ENCODE measurements around the gene SRD5A1. TPM values are rescaled to one million over a fixed set of nuclear protein-coding genes. Genes with fewer than 3 reads are reported as not detected.

SRD5A1 gene
- total RNA-seq, 4 donors from 2014 or later = 9.0 to 79.8 (median 17.0) TPM

DNA sequence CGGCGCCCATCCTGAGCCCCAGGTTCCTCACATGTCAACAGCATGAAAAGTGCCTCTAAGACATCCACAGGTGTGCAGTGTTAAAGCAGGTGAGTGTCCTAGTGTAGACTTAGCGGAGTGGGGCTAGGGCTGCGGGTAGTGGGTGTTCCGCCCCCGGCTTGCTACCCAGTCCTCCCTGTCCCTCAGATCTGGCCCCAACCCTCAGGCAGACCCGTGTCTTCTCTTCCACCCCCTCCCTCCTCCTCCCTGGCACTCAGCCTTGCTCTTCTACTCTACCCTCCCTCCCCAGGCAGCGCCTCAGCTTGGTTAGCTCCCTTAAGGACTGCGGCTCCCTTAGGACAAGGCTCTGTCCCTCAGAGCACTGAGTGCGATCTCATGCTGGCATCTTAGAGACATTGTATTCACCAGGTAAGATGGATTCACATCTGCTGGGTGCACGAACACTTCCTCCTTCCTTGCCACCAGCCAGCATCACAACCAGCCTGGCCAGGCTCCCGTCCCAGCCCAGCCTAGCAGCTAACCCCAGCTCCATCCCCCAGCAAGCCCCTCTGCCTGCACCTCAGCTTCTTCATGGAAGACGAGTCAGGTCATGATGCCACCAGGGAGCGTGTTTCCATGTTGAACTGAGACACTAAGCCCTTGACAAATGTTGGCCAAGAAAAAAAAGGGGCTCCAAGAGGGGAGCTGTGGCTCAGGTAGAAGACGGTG is 47.1 kb upstream of the SRD5A1 start:
- intact Hi-C loops (cut with DNase I; ENCODE audit: low total_unique reads) = no loop called here
- Histone ChIP-seq H3K4me3 (no peak overlapping the region), H3K27me3 (peaks cover 33% of the 10 kb centered on the region), H3K4me1 (peaks cover 0 to 13% (median 7%) of the 10 kb centered on the region in 4 donors), H3K27ac (no peak overlapping the region), H3K9me3 (no peaks in the 10 kb centered on the region), H3K36me3 (no peaks in the 10 kb centered on the region)
- in situ Hi-C loops (cut with MboI; ENCODE audit: low pct_ligation_motif_present in 1 of 4, low pct_unique_long_range_greater_than_20kb in 1 of 4, low sequenced_read_pairs in 3 of 4) = loop anchor here in 1 of 4 donors (25.0 kb wide), 1 partner anchor 1099 kb away; no protein-coding TSS in a partner anchor
- 60 to 84% methylated on average over 3 to 15 of the region's 15 CpGs for WGBS, 2 donors (ENCODE audit: low coverage in 1 of 2)
- TF ChIP-seq, protein P1, sequence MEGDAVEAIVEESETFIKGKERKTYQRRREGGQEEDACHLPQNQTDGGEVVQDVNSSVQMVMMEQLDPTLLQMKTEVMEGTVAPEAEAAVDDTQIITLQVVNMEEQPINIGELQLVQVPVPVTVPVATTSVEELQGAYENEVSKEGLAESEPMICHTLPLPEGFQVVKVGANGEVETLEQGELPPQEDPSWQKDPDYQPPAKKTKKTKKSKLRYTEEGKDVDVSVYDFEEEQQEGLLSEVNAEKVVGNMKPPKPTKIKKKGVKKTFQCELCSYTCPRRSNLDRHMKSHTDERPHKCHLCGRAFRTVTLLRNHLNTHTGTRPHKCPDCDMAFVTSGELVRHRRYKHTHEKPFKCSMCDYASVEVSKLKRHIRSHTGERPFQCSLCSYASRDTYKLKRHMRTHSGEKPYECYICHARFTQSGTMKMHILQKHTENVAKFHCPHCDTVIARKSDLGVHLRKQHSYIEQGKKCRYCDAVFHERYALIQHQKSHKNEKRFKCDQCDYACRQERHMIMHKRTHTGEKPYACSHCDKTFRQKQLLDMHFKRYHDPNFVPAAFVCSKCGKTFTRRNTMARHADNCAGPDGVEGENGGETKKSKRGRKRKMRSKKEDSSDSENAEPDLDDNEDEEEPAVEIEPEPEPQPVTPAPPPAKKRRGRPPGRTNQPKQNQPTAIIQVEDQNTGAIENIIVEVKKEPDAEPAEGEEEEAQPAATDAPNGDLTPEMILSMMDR (IDR thresholded peaks at IDR 0.05) = no peak
- TF ChIP-seq POLR2A (IDR thresholded peaks at IDR 0.05) = no peak
- TF ChIP-seq EP300 (IDR thresholded peaks at IDR 0.05; ENCODE audit: low read depth) = no peak
- TF ChIP-seq POLR2AphosphoS5 (IDR thresholded peaks at IDR 0.05) = no peak
- no peak for DNase-seq

DNA sequence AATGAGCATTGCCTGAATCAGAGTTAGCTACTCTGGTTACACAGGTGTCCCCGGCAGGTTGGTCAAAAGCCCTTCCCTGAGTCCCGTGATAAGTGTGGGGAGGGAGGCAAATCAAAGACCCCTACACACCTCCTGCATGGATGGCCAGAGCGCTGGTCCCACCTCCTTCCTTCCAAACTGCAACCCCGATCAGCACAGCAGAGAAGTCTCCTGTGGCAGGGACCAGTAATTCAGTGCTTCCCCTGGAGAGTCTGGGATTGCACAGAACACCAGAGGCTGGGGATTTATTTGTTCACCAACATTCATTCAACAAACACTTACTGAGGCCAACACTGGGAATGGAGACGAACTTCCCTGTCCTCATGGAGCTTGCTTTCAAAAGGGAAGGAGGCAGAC is 46.6 kb upstream of the SRD5A1 start:
- H3K4me3 ChIP-seq = no peak overlapping the region
- 65 to 86% methylated on average over 1 to 5 of the region's 5 CpGs for WGBS, 2 donors (ENCODE audit: low coverage in 1 of 2)
- intact Hi-C loops (cut with DNase I; ENCODE audit: low total_unique reads) (no loop called here), in situ Hi-C loops (cut with MboI; ENCODE audit: low pct_ligation_motif_present in 1 of 4, low pct_unique_long_range_greater_than_20kb in 1 of 4, low sequenced_read_pairs in 3 of 4) (loop anchor here in 1 of 4 donors (25.0 kb wide), 1 partner anchor 1099 kb away; no protein-coding TSS in a partner anchor)
- peaks cover 0 to 13% (median 7%) of the 10 kb centered on the region in 4 donors for H3K4me1 ChIP-seq
- H3K9me3 ChIP-seq = no peaks in the 10 kb centered on the region
- H3K27me3 ChIP-seq = peaks cover 28% of the 10 kb centered on the region
- H3K36me3 ChIP-seq = no peaks in the 10 kb centered on the region
- H3K27ac ChIP-seq = no peak overlapping the region
- TF ChIP-seq POLR2AphosphoS5 (IDR thresholded peaks at IDR 0.05) = no peak
- no peak for TF ChIP-seq POLR2A (IDR thresholded peaks at IDR 0.05)
- TF ChIP-seq, protein P1 (IDR thresholded peaks at IDR 0.05) = no peak
- no peak for TF ChIP-seq EP300 (IDR thresholded peaks at IDR 0.05; ENCODE audit: low read depth)
- no peak for DNase-seq

GRCh38 chr5:6587171-6587570 is 46.1 kb upstream of the SRD5A1 start:
- Histone ChIP-seq H3K4me3 (no peak overlapping the region), H3K36me3 (no peaks in the 10 kb centered on the region), H3K4me1 (peaks cover 0 to 13% (median 7%) of the 10 kb centered on the region in 4 donors), H3K27ac (no peak overlapping the region), H3K9me3 (no peaks in the 10 kb centered on the region), H3K27me3 (peaks cover 23% of the 10 kb centered on the region)
- WGBS, 2 donors (ENCODE audit: low coverage in 1 of 2) = 80 to 84% methylated on average over 1 to 9 of the region's 9 CpGs
- no peak for DNase-seq
- intact Hi-C loops (cut with DNase I; ENCODE audit: low total_unique reads) (no loop called here), in situ Hi-C loops (cut with MboI; ENCODE audit: low pct_ligation_motif_present in 1 of 4, low pct_unique_long_range_greater_than_20kb in 1 of 4, low sequenced_read_pairs in 3 of 4) (loop anchor here in 1 of 4 donors (25.0 kb wide), 1 partner anchor 1100 kb away; no protein-coding TSS in a partner anchor)
- no peak for TF ChIP-seq EP300 (IDR thresholded peaks at IDR 0.05; ENCODE audit: low read depth)
- no peak for TF ChIP-seq POLR2AphosphoS5 (IDR thresholded peaks at IDR 0.05)
- no peak for TF ChIP-seq POLR2A (IDR thresholded peaks at IDR 0.05)
- TF ChIP-seq, protein P1 (IDR thresholded peaks at IDR 0.05) = no peak

- no peak for DNase-seq
- Histone ChIP-seq H3K9me3 (no peaks in the 10 kb centered on the region), H3K27ac (no peak overlapping the region), H3K4me1 (no peaks in the 10 kb centered on the region), H3K27me3 (no peaks in the 10 kb centered on the region), H3K4me3 (no peak overlapping the region), H3K36me3 (no peaks in the 10 kb centered on the region)
- intact Hi-C loops (cut with DNase I; ENCODE audit: low total_unique reads) (no loop called here), in situ Hi-C loops (cut with MboI; ENCODE audit: low pct_ligation_motif_present in 1 of 4, low pct_unique_long_range_greater_than_20kb in 1 of 4, low sequenced_read_pairs in 3 of 4) (loop anchor here in 1 of 4 donors (25.0 kb wide), 1 partner anchor 1103 kb away; no protein-coding TSS in a partner anchor)
- TF ChIP-seq, protein P1 (IDR thresholded peaks at IDR 0.05) = no peak
- TF ChIP-seq POLR2A (IDR thresholded peaks at IDR 0.05) (no peak), POLR2AphosphoS5 (IDR thresholded peaks at IDR 0.05) (no peak), EP300 (IDR thresholded peaks at IDR 0.05; ENCODE audit: low read depth) (no peak)
- 64 to 72% methylated on average over 2 of the region's 2 CpGs for WGBS, 2 donors (ENCODE audit: low coverage in 1 of 2)
These were observed 42.7 kb upstream of the SRD5A1 start for GRCh38 chr5:6590581-6590980.

All from transverse colon (tissue), 4 donors.